ENCODE measurements around the gene DIO3.
A peak's percentile ranks its signal among the peaks of the same experiment; 100 is the strongest.

Gene DIO3

DNA sequence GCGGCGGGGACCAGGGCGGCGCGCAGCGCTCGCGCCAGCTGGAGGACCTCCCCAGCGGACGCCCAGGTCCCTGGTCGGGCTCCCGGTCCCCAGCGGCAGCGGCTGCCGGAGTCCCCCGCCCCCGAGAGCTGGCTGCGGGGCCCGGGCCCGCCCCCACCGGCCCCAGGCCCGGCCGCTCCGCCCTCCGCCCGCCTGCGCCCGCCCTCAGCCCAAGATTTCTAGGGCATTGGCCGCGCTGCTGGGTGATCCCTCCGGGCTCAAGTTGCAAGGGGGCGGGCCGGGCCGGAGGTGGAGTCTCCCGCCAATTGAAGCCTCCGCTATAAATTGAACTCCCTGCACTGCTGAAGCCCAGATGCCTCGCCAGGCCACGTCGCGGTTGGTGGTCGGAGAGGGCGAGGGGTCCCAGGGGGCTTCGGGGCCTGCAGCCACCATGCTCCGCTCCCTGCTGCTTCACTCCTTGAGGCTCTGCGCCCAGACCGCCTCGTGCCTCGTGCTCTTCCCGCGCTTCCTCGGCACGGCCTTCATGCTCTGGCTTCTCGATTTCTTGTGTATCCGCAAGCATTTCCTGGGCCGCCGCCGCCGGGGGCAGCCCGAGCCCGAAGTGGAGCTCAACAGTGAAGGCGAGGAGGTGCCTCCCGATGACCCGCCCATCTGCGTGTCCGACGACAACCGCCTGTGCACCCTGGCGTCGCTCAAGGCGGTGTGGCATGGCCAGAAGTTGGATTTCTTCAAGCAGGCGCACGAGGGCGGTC, at the start of gene DIO3:
Gene DIO3 (plus strand): TSS at position 351 of the 752 bp plus-strand sequence.
- DNase-seq (ENCODE audit: low read depth, low spot score) = peak; percentile 91

DNA sequence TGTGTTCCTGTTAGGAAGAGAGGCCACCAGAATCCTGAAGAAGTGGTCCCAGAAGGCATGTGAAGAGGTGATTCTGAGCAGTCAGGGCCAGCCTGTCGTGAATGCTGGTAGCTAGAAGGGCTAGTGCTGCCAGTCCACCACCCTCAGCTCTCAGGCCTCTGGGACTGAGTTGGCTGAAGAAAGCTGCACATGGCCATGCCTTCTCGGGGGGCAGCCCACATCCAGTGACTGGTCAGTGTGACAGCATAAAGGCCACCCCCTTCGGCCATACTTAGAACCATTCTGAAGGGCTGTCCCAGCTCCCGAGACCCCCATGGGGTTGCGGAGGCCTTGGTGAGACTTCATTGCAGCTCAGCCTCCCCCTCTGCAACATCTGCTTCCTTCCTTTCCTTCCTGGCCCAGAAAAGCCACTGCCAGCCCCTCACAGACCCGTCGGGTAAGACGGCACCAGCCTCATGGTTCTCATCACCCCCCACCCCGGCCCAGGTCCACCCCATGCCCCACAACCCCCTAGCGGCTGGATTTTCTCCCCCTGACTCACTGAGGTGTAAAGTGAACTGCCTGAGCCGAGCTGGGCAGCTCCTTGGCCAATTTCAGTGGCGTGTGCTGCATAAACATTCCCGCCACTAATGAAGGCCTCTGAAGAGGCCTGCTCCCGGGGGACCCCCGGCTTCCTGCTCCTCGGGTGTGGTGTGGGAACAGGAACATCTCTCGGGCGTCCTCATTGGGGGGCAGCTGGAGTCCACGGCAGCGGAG, 49.5 kb upstream of the DIO3 start:
- no peak for DNase-seq (ENCODE audit: low read depth, low spot score)

DNA sequence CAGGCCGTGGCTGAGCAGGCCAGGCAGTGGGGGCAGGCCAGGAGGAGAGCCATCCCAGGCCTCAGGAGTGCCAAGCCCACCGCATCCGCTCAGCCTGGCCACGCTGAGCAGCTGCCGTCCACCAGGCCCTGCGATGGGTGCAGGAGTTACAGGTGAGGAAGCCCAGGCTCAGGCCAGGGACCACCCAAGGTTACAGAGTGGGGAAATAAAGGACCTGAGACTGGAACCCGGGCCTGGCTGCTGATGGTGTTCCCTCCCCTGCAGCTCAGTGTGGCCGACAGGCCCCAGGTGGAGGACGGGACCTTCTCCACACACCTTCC, 49.0 kb upstream of the DIO3 start:
- no peak for DNase-seq (ENCODE audit: low read depth, low spot score)

DNA sequence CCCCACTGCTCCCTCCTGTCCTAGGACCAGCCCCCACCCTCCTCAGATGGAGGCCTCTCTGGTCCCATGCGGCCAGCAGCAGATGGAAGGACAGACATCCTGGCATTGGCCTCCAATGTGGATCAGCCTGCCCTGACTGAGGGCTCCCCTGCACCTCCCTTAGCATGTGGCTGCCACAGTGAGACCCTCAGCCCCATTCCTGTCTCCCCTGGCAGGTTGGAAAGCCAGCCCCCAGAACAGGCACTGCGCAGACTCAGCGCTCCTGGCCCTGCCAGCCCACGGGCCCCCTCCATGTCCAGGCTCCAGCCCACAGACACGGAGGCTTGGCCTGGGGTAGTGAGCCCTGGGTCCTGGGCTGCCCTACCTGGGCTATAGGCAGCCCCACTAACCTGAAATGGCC, 47.2 kb upstream of the DIO3 start:
- DNase-seq (ENCODE audit: low read depth, low spot score) = no peak

- no peak for DNase-seq (ENCODE audit: low read depth, low spot score)
Observed at GRCh38 chr14:101516401-101516800, 44.9 kb upstream of the DIO3 start.

- no peak for DNase-seq (ENCODE audit: low read depth, low spot score)
Observed at GRCh38 chr14:101518611-101519473, 42.5 kb upstream of the DIO3 start.

DNA sequence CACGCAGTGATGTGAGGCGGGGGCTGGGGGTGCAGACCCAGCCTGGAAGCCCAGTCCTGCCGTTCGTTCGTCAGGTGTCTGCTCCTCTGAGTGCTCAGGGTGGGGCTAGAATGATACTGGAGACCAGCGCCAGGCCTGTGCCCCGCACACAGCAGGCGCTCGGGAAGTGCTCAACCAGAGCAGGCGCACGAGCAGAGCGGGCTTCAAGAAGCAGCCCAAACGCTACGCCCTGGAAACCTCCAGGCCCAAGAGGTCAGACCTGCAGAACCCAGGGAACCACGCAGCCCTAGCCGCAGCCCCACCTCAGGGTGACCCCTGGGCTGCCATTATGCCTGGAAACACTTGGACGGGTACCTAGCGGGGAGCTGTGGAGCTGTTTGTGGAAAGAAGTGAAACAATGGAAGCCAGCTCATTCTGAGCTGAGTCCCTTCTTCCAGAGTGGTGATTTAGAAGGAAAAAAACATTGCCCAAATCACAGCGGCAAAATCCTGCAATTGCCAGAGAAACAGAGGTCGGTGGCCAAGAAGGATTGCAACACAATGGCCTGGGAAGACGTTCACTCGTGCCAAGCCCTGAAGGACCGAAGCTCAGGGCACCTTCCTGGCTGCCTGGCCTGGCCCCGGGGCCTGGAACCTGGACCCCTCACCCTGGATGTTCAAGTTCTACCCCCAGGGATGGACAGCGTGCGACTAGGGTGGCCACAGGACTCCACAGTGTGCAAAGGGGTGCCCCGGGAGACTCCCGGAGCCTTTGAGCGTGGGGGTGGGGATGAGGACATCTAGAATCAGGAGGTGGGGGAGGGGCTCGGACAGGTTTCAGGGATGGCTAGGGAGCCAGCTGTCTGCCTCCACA, 40.4 kb upstream of the DIO3 start:
- DNase-seq (ENCODE audit: low read depth, low spot score) = no peak

DNA sequence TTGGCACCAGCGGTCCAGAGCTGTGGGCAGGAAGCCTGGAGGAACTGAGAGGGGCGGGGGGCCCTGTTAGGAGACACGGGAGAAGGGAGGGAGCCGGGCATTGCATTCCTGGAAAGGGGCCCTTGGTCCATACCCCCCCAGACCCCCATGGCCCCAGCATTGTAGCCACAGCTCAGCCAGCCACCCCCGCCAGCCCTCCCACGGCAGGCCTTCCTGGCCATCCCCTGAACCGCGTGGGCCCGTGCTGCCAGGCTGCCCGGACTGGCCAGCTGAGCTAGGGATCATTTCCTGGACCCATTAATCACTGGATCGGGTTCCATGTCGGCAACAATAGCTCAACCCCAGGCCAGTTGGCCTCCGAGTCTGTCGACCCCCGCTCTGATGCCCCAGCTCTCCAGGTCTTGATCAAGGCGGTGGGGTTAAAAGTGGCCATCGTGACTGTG, 39.8 kb upstream of the DIO3 start:
- DNase-seq (ENCODE audit: low read depth, low spot score) = no peak

DNA sequence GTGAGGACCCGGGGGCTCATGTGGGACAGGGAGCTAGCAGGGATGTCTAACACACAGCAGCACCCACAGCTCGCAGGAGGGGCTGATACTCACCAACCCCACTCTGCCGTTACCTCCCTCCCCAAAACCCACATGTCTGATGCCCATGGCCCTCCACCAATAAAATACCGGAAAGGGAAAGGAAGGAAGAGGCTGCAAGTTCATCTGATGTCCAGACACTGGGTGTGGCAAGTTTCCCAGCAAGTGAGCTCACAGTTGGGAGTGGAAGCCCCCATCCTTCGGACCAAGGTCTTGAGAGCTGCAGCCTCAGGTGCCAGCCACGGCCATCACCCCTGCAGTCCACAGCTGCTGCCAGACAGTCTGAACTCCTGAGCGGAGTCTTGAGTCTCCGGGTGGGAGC, 39.3 kb upstream of the DIO3 start:
- no peak for DNase-seq (ENCODE audit: low read depth, low spot score)

DNA sequence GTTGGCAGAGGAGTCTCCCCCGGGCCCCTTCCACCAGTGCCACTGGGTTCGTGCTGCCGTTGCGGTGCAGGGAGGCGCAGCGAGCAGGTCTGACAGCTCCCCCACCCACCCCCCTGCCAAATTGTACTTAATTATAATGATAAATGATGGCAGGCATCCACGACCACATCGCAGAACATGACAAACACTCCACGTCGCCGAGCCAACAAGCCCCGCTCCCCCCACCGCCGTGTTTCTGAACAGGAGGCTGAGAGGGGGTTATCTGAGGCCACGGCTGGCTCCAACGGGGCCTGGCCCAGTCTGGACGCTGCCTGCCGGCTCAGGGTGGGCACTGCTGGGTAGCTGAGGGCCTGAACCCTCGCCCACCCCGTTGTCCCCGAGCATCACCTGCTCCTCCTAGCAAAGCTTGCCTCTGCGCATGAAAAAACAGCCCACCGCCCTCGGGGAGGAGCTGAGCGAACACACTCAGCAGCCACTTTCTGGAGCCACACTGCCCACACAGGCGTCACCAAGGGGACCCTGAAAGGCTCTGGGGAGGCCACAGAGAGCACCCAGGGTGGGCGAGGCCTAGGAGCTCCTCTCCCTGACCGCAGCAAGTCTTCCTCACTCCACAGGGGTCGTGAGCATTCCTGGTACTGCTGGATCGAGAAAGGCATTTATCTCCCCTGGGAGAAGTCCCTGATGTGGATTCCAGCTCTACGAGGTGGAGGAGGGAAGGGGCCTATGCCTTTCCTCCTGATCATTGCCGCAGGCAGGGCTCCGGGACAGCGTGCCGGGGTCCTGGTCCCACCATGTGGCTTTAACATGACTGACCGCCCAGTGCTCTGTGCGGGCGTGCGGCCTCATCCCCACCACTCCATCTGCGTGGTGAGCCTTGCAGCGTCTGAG, 35.4 kb upstream of the DIO3 start:
- peak; percentile 64 for DNase-seq (ENCODE audit: low read depth, low spot score)

GRCh38 chr14:101527987-101528386, 33.3 kb upstream of the DIO3 start:
- no peak for DNase-seq (ENCODE audit: low read depth, low spot score)

DNA sequence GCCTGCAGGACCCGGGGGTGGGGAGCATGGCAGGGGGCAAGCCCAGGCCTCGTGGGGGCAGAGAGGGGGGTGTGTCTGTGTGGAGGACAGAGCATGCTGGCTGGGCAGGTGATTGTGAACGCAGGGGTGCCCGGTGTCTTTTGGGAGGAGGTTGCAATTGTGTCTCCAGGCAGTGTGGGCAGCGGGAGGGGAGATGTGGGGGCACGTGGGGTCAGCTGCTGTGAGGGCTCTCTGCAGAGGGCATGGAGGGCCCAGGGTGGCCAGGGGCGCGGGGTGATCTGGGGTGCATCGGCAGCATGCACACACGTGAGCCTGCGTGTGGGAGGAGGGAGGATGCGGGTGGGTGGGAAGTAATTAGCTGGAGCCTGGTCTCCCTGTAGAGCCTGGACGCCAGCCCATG, 32.2 kb upstream of the DIO3 start:
- DNase-seq (ENCODE audit: low read depth, low spot score) = no peak

DNA sequence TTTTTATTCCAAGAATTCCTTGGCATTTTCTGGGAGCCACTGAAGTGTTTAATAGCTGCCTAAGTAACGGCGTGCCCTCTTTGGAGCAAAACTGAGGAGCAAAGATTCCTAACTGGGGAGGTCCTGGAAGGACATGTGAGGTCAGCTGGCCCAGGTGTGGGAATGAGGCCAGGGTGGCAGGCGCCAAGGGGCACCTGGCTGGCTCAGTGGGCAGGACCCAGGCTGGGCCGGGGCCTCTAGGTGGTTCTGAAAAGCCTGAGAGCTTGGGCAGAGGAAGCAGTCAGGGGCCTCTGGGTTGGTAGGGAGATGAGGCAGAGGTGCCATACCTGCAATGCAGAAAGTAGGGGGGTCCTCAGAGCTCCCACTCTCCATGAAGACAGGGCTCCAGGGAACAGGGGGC, 27.1 kb upstream of the DIO3 start:
- no peak for DNase-seq (ENCODE audit: low read depth, low spot score)

DNA sequence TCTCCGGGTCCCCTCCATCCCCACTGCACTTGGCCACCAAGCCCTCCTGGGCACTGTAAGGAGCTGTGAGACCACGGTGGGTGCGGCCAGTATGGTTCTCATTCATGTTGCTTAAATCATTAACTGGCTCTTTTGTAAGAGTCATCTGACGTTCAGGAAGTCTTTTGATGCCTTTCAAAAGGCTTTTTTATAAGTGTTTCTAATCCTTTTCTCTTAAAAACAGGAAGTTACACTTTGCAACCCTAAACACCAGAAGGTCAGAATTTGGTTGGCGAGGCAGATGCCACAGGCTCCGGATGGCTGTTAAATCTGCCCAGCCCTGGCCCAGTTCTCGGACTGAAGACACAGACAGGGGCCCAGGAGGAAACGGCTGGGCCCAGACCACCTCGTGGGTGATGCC, 26.1 kb upstream of the DIO3 start:
- no peak for DNase-seq (ENCODE audit: low read depth, low spot score)

DNA sequence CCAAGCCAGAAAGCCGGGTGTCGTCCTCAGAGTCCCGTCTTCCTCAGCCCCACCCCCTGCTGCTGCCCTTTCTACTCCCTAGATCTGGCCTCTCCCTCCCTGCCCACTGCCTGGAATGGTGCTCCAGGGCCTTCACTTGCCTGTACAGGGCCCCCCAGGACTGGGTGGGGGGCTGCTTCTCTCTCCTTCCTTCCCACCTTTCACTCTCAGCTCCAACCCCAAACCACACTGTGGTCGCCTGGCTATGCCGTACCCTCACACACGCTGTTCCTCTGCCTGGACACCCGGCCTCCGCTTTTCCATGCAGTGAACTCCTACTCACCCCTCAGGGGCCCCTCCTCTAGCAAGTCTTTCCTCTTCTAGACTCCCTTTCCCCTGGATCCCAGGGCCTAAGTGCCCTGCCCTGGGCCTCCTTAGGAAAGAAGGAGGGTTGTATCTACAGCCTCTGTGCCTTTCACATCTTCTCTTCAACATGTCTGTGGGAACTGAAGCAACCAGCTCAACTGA, 25.5 kb upstream of the DIO3 start:
- no peak for DNase-seq (ENCODE audit: low read depth, low spot score)

GRCh38 chr14:101537286-101537685, 24.0 kb upstream of the DIO3 start:
- DNase-seq (ENCODE audit: low read depth, low spot score) = no peak

DNA sequence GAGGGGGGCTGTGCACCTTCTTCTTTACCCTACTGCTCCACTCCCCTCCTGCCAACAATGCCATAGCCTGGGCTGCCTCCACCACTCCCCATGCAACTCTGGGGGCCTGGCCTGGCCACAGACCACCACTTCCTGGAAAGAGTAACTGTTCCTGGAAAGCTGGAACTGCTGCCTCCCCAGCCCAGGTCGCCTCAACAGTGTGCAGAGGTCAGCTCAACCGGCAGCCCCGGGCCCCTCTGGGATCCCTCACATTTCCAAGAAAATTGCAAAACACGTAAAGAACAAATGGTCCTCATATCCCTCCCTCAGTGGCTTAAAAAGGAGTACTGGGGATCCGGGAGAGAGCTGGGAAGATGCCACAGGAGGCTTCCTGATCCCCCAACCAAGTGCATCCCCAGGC, 22.4 kb upstream of the DIO3 start:
- DNase-seq (ENCODE audit: low read depth, low spot score) = no peak

GRCh38 chr14:101539880-101540279, 21.4 kb upstream of the DIO3 start:
- peak; percentile 37 for DNase-seq (ENCODE audit: low read depth, low spot score)

DNA sequence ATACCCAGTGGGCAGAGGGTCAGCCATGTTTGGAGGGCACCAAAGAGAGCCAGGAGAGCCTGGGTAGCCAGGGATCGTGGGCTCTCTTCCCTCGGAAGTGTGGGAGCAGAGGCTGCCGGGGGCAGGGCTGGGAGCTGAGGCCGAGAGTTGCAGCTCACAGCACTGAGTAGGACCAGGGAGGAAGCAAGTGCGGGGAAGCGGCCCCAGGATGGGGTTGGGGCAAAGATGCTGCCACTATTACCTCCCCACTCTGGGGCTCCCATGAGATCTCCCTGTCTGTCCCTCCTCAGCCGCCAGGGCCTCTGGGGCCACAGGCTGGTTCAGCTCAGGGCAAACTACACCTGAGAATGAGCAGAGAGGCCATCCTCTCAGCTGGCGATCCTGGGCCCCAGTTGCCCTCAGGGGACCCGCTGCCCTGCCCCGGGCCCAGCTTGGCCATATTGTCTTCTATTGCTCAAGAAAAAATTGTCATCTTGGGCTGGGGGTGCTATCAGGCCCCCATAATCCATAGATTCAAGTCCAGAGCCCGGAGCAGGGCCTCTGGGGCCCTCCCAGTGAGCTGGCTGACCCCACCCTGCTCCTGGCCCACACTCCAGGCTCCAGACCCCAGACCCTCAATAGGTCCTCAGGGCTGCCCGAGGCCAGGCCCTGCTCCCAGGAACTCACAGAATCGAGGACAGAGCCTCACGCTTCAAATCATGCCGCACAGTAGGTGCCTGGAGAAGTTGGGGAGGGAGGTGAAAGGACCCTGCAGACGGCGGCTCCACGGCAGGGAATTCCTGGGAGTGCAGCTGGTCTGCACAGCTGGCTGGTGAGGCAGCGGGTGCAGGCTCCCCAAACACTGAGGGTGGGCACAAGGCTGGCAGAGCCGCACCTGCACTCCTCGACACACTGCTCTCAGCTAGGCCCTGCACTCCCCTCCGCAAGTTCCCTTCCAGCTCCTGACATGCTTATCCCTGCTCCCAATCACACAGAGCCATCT, 20.5 kb upstream of the DIO3 start:
- no peak for DNase-seq (ENCODE audit: low read depth, low spot score)

All from ELF-1 (cell line).